Left forelimb (tissue), 1 donor: Measurements from ENCODE around the gene UBC.
"Not testable (repeated sequence)": the region's sequence is repeated elsewhere in the genome, so short reads cannot be mapped to it uniquely, and the experiment has no call there.

Experiments
- DNase-seq: peaks from one replicate; pipeline ENCODE4 v3.0.0-alpha.2; 2018; ENCODE audit warnings: low spot score

UBC gene

GRCh38 chr12:124884587-124885438, 29.6 kb downstream of the UBC start:
- no peak for DNase-seq

- DNase-seq: no peak
Measured at GRCh38 chr12:124883263-124884130, 31.0 kb downstream of the UBC start.

- no peak for DNase-seq
Measured at GRCh38 chr12:124881123-124881522, 33.3 kb downstream of the UBC start.

DNA sequence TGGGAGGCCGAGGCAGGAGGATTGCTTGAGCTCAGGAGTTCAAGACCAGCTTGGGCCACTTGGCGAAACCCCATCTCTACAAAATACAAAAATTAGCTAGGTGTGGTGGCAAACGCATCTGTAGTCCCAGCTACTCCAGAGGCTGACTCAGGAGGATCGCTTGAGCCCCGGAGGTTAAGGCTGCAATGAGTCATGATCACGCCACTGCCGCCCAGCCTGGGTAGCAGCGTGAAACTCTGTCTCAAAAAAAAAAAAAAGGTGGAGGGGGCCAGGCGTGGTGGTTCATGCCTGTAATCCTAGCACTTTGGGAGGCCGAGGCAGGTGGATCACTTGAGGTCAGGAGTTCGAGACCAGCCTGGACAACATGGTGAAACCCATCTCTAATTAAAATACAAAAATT, 34.1 kb downstream of the UBC start:
- not testable (repeated sequence) for DNase-seq

GRCh38 chr12:124878795-124879516, 35.5 kb downstream of the UBC start:
- no peak for DNase-seq

GRCh38 chr12:124877423-124877822, 37.0 kb downstream of the UBC start:
- no peak for DNase-seq

DNA sequence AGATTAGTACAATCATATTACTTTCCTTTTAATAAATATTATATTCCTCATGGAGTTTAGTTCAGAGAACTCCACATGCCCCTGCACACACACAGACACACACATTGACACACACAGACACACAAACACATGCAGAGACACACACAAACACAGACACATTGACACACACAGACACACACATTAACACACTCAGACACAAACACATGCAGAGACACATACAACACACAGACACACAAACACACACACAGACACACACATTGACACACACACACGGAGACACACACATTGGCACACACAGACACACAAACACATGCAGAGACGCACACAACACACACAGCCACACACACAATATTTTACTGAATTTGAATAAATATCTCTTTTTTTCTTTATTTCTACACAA, 38.3 kb downstream of the UBC start:
- no peak for DNase-seq

DNA sequence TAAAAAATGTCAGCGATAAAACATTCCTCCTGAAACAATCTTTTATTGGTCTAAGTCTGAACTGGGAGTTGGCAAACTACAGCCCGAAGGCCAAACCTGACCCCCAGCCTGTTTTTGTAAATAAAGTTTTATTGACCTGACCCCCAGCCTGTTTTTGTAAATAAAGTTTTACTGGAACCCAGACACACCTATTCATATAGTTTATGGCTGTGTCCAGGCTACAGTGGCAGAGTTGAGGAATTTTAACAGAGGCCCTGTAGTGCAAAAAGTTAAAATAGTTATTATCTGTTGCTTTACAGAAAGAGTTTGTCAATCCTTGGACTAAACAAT, 38.7 kb downstream of the UBC start:
- DNase-seq: no peak

DNA sequence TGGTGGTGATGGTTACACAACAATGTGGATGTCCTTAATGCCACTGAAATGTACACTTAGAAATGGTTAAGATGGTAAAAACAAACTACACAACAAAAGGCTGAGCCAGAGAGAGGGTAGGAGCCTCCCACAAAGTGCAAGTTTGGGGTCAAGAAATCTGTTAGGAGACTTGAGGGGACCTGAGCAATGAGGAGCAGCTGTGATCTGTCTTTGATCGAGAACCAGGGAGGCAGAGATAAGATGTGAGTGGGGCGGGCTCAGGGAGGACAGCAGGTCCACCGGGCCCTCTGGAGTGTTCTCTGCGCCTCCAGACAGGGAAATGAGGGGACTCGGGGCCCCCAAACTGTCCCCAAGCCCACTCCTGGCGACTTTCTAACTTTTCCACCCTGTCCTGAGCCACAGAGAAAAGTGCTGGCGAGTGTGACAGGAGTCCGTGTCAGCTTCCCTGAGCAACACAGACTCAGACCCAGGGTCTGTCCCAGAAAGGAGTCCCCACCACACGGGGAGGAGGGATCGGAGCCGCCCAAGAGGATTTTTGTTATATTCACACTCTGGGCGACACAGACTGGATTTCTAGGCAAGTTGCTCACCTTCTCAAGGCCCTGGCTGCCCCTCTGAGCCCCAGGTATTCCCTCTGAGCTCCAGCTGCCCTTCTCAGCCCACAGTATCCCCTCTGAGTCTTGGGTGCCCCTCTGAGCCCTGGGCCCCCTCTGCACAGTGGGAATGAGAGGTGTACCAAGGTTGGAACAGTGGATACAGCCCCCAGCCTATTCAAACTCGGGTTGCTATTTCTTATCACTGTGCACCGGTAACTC, 39.3 kb downstream of the UBC start:
- DNase-seq: no peak

- DNase-seq: no peak
Measured at GRCh38 chr12:124874188-124874587, 40.3 kb downstream of the UBC start.

GRCh38 chr12:124872068-124872719, 42.3 kb downstream of the UBC start:
- no peak for DNase-seq

- DNase-seq: no peak
Measured at GRCh38 chr12:124871297-124871696, 43.2 kb downstream of the UBC start.

- DNase-seq: no peak
Measured at GRCh38 chr12:124870515-124870914, 43.9 kb downstream of the UBC start.

DNA sequence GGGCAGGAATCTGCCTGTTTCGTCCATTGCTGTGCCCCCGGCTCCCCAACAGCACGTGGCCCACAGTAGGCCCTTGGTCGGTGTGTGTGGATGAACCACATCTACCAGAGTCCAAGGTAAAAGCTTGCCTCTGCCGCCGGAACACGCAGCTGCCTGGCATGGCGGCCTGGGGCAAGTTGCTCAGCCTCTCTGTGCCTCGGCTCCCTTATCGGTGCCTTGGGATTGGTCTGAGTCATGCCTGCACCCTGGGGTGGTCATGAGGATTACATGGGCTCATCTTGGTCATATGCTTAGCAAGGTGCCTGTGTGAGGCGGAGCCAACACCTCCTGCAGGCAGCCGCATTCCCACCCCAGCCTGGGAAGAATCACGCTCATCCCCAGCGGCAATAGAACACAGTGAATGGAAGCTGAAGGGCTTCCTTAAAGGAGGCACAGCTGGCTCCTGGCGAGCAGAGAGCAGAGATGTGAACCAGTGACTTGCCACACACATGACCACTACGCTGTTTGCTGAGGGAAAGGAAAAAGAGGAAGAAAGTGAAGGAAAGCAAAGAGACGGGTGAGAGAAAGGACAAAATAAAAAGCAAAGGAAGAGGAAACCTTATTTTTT, 45.3 kb downstream of the UBC start:
- DNase-seq: no peak

- no peak for DNase-seq
Measured at GRCh38 chr12:124868252-124869058, 46.0 kb downstream of the UBC start.

- no peak for DNase-seq
Measured at GRCh38 chr12:124867401-124867930, 47.0 kb downstream of the UBC start.

GRCh38 chr12:124866883-124867400, 47.5 kb downstream of the UBC start:
- DNase-seq: no peak

DNA sequence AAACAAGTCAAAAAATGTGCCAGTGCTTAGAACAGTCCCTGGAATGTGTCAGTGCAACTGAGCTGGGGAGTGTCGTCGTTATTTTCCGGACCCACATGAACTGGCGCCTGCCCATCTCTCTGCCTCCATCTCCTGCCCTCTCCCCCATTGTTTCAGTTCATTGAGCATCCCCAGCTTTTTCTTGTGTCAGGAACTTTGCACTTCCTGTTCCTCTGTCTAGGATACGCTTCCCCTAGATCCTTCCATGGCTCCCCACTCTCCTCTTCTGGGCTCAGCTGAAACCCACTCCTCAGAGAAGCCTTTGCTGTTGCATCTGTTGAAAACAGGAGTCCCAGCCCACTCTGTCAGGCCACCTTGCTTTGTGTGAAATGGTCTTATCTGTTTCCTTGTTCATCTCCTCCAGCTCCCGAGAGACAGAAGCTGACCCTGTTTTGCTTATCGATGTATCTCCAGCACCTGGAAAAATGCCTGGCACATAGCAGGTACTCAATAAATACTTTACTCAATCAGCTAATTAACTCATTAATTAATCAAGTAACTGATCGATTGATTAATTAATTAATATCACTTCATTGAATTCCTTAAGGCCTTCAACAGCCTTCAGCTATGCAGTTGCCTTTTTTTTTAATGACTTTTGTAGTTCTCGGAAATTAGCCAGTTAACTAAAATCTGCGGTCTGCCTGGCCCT, 48.1 kb downstream of the UBC start:
- DNase-seq: no peak

DNA sequence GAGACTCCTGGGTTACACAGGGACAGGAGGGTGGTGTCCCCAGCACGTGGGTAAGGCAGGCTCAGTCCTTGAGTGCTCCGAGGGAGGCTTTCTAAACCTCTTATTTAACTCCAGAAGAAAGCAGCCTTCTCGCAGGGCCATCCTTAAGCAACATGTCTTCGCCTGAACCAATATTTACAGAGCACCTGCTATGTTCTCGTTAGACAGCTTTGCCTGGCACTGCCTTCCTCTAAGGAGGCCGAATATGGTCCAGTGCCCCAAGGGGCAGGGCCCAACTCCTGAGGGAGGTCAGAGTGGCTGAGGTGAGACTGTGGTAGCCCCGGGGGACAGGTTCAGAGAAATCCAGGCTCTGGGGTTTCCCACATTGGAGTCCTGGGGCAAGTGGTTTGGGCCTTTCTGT, 48.7 kb downstream of the UBC start:
- no peak for DNase-seq
